ENCODE results near the gene AFMID. TPM values are rescaled to one million over a fixed set of nuclear protein-coding genes. Genes with fewer than 3 reads are reported as not detected.

The AFMID gene
- total RNA-seq, 1 experiment from 2014 or later = 65.8 TPM

- ATAC-seq = no peak
- ChIA-PET CTCF (interaction anchor here (1.6 kb wide), 1 partner anchor 85 kb away, joined by 4 read pairs; no protein-coding TSS in a partner anchor), POLR2A (interaction anchor here (1.6 kb wide), 1 partner anchor 20 kb away, joined by 3 read pairs; the partner anchor contains the start of genes AFMID and TK1), RAD21 (ENCODE audit: low non-redundant PET in 1 of 2, low total read pairs in 2 of 2, uncharacterized antibody in 2 of 2, unreplicated experiment in 2 of 2) (no interaction called here)
- H3K9me2 ChIP-seq (ENCODE audit: insufficient read depth) = no peaks in the 10 kb centered on the region
- peaks cover 5% of the 10 kb centered on the region; the same call in 1 of the 2 replicates for H4K20me1 ChIP-seq (ENCODE audit: insufficient read depth)
- DNase-seq (ENCODE audit: low read depth, low spot score) = no peak
- no peak overlapping the region for H3K27ac ChIP-seq (ENCODE audit: low read depth, low read length)
- no peak overlapping the region for H2AFZ ChIP-seq (ENCODE audit: low read depth, low read length, poor library complexity, severe bottlenecking)
- H3K4me2 ChIP-seq (ENCODE audit: low read length) = no peak overlapping the region
- H3K36me3 ChIP-seq (ENCODE audit: control insufficient read depth in 1 of 2, insufficient read depth in 2 of 2, low read length in 2 of 2) = peaks cover 4 to 6% of the 10 kb centered on the region in 2 experiments; a peak in 3 of 4 replicates
- no peak overlapping the region for H3K9ac ChIP-seq (ENCODE audit: low read length)
- TF ChIP-seq ZFX (IDR thresholded peaks at IDR 0.05) = no peak
- TF ChIP-seq EGR1 (IDR thresholded peaks at IDR 0.05; ENCODE audit: low read depth) = no peak
- no peak for TF ChIP-seq ATF3 (IDR thresholded peaks at IDR 0.05)
- no peak for TF ChIP-seq ELF1 (IDR thresholded peaks at IDR 0.05; ENCODE audit: borderline replicate concordance, low read depth)
- TF ChIP-seq ZBTB33 (IDR thresholded peaks at IDR 0.05; ENCODE audit: extremely low read depth, insufficient replicate concordance, low read length) = no peak
- TF ChIP-seq EZH2 (IDR thresholded peaks at IDR 0.05) = no peak
- no peak for TF ChIP-seq SRF (IDR thresholded peaks at IDR 0.05; ENCODE audit: low read depth)
- TF ChIP-seq TCF7L2 (IDR thresholded peaks at IDR 0.05; ENCODE audit: borderline replicate concordance, extremely low read depth, insufficient read depth, insufficient read length) = no peak
- no peak for TF ChIP-seq POLR2AphosphoS5 (IDR thresholded peaks at IDR 0.05; ENCODE audit: low read depth, low read length)
- no TSS peak for BruUV-seq (replicated peaks)
- intact Hi-C loops (cut with micrococcal nuclease) = loop anchor here (5.0 kb wide), 1 partner anchor 811 kb away; the partner anchor contains the start of gene LGALS3BP
- H3K4me1 ChIP-seq (ENCODE audit: control insufficient read depth in 1 of 2, insufficient read depth in 2 of 2, low read length in 2 of 2) = peaks cover 22 to 41% of the 10 kb centered on the region in 2 experiments; a peak in 3 of 4 replicates
- H3K9me3 ChIP-seq (ENCODE audit: control insufficient read depth in 1 of 2, insufficient read depth in 1 of 2, low read depth in 1 of 2, low read length in 2 of 2) = no peaks in the 10 kb centered on the region
- H3K4me3 ChIP-seq (replicated peaks in 1 of 2; ENCODE audit: low read depth in 1 of 2, low read length in 2 of 2) = no peak overlapping the region
- H3K27me3 ChIP-seq (ENCODE audit: insufficient read depth, low read length) = no peaks in the 10 kb centered on the region
- H3K79me2 ChIP-seq (ENCODE audit: insufficient read depth, low read length) = peaks cover 27% of the 10 kb centered on the region
Measured at GRCh38 chr17:78166416-78166815, 20.7 kb upstream of the AFMID start.
